ENCODE data around the gene GLI1.
A peak's percentile ranks its signal among the peaks of the same experiment; 100 is the strongest.
"Not testable (repeated sequence)": the region's sequence is repeated elsewhere in the genome, so short reads cannot be mapped to it uniquely, and the experiment has no call there.

Gene GLI1

GRCh38 chr12:57459750-57460467 is at the start of gene GLI1:
TSS of gene GLI1 (plus strand) at chr12:57459785. CDS start at chr12:57463692, 3,907 bp downstream.
- Histone ChIP-seq H3K9ac (ENCODE audit: low read length) (peak within 1 kb of the TSS; percentile 62), H3K9me3 (ENCODE audit: control insufficient read depth, insufficient read depth, low read depth, low read length) (no peaks in the 10 kb centered on the region), H3K4me3 (ENCODE audit: low read depth, low read length) (peak within 1 kb of the TSS; percentile 80), H3K27me3 (ENCODE audit: control insufficient read depth, insufficient read depth, low read length) (no peaks in the 10 kb centered on the region), H3K36me3 (ENCODE audit: control insufficient read depth, insufficient read depth, low read length) (0 out of 2 replicates have a peak, but pooled peaks cover 2% of the 10 kb centered on the region), H3K27ac (ENCODE audit: low read depth, low read length) (peak within 1 kb of the TSS; percentile 75), H3K4me1 (ENCODE audit: control insufficient read depth, insufficient read depth, low read length) (peaks cover 31% of the 10 kb centered on the region)

GRCh38 chr12:57410534-57410933 is 49.1 kb upstream of the GLI1 start:
- no peak overlapping the region for H3K4me3 ChIP-seq (ENCODE audit: low read depth, low read length)
- peaks cover 3% of the 10 kb centered on the region; the same call in 1 of the 2 replicates for H3K4me1 ChIP-seq (ENCODE audit: control insufficient read depth, insufficient read depth, low read length)
- no peaks in the 10 kb centered on the region for H3K9me3 ChIP-seq (ENCODE audit: control insufficient read depth, insufficient read depth, low read depth, low read length)
- no peaks in the 10 kb centered on the region for H3K27me3 ChIP-seq (ENCODE audit: control insufficient read depth, insufficient read depth, low read length)
- no peak overlapping the region for H3K9ac ChIP-seq (ENCODE audit: low read length)
- H3K36me3 ChIP-seq (ENCODE audit: control insufficient read depth, insufficient read depth, low read length): no peaks in the 10 kb centered on the region
- H3K27ac ChIP-seq (ENCODE audit: low read depth, low read length): no peak overlapping the region

GRCh38 chr12:57414160-57414559 is 45.4 kb upstream of the GLI1 start:
- H3K27ac ChIP-seq (ENCODE audit: low read depth, low read length); H3K4me1 ChIP-seq (ENCODE audit: control insufficient read depth, insufficient read depth, low read length); H3K9ac ChIP-seq (ENCODE audit: low read length): not testable (repeated sequence)

GRCh38 chr12:57415088-57415487 is 44.5 kb upstream of the GLI1 start:
- Histone ChIP-seq H3K36me3 (ENCODE audit: control insufficient read depth, insufficient read depth, low read length) (no peaks in the 10 kb centered on the region), H3K9me3 (ENCODE audit: control insufficient read depth, insufficient read depth, low read depth, low read length) (no peaks in the 10 kb centered on the region), H3K4me1 (ENCODE audit: control insufficient read depth, insufficient read depth, low read length) (peaks cover 8% of the 10 kb centered on the region), H3K4me3 (ENCODE audit: low read depth, low read length) (no peak overlapping the region), H3K9ac (ENCODE audit: low read length) (no peak overlapping the region), H3K27me3 (ENCODE audit: control insufficient read depth, insufficient read depth, low read length) (no peaks in the 10 kb centered on the region), H3K27ac (ENCODE audit: low read depth, low read length) (no peak overlapping the region)

More at GRCh38 chr12:57414160-57414559, 45.4 kb upstream of the GLI1 start:
- H3K4me3 ChIP-seq (ENCODE audit: low read depth, low read length); H3K9me3 ChIP-seq (ENCODE audit: control insufficient read depth, insufficient read depth, low read depth, low read length); H3K36me3 ChIP-seq (ENCODE audit: control insufficient read depth, insufficient read depth, low read length); H3K27me3 ChIP-seq (ENCODE audit: control insufficient read depth, insufficient read depth, low read length): not testable (repeated sequence)

GRCh38 chr12:57416039-57416996 is 43.3 kb upstream of the GLI1 start:
- no peak overlapping the region for H3K4me3 ChIP-seq (ENCODE audit: low read depth, low read length)
- no peaks in the 10 kb centered on the region for H3K9me3 ChIP-seq (ENCODE audit: control insufficient read depth, insufficient read depth, low read depth, low read length)
- no peaks in the 10 kb centered on the region for H3K27me3 ChIP-seq (ENCODE audit: control insufficient read depth, insufficient read depth, low read length)
- H3K4me1 ChIP-seq (ENCODE audit: control insufficient read depth, insufficient read depth, low read length): peaks cover 8% of the 10 kb centered on the region
- no peak overlapping the region for H3K27ac ChIP-seq (ENCODE audit: low read depth, low read length)
- H3K36me3 ChIP-seq (ENCODE audit: control insufficient read depth, insufficient read depth, low read length): no peaks in the 10 kb centered on the region
- H3K9ac ChIP-seq (ENCODE audit: low read length): no peak overlapping the region

GRCh38 chr12:57418255-57418654 is 41.3 kb upstream of the GLI1 start:
- H3K36me3 ChIP-seq (ENCODE audit: control insufficient read depth, insufficient read depth, low read length): no peaks in the 10 kb centered on the region
- H3K4me3 ChIP-seq (ENCODE audit: low read depth, low read length): no peak overlapping the region
- peaks cover 8% of the 10 kb centered on the region for H3K4me1 ChIP-seq (ENCODE audit: control insufficient read depth, insufficient read depth, low read length)
- H3K27me3 ChIP-seq (ENCODE audit: control insufficient read depth, insufficient read depth, low read length): no peaks in the 10 kb centered on the region
- H3K27ac ChIP-seq (ENCODE audit: low read depth, low read length): no peak overlapping the region
- no peaks in the 10 kb centered on the region for H3K9me3 ChIP-seq (ENCODE audit: control insufficient read depth, insufficient read depth, low read depth, low read length)
- no peak overlapping the region for H3K9ac ChIP-seq (ENCODE audit: low read length)

- no peak overlapping the region for H3K4me3 ChIP-seq (ENCODE audit: low read depth, low read length)
- H3K4me1 ChIP-seq (ENCODE audit: control insufficient read depth, insufficient read depth, low read length): peaks cover 8% of the 10 kb centered on the region
- H3K9ac ChIP-seq (ENCODE audit: low read length): no peak overlapping the region
- no peaks in the 10 kb centered on the region for H3K9me3 ChIP-seq (ENCODE audit: control insufficient read depth, insufficient read depth, low read depth, low read length)
- H3K36me3 ChIP-seq (ENCODE audit: control insufficient read depth, insufficient read depth, low read length): 0 out of 2 replicates have a peak, but pooled peaks cover 5% of the 10 kb centered on the region
- H3K27ac ChIP-seq (ENCODE audit: low read depth, low read length): no peak overlapping the region
- H3K27me3 ChIP-seq (ENCODE audit: control insufficient read depth, insufficient read depth, low read length): no peaks in the 10 kb centered on the region
Measured at GRCh38 chr12:57419495-57419894, 40.1 kb upstream of the GLI1 start.

GRCh38 chr12:57420482-57420881 is 39.1 kb upstream of the GLI1 start:
- peaks cover 5% of the 10 kb centered on the region; the same call in 1 of the 2 replicates for H3K4me1 ChIP-seq (ENCODE audit: control insufficient read depth, insufficient read depth, low read length)
- H3K9ac ChIP-seq (ENCODE audit: low read length): no peak overlapping the region
- no peak overlapping the region for H3K4me3 ChIP-seq (ENCODE audit: low read depth, low read length)
- no peak overlapping the region for H3K27ac ChIP-seq (ENCODE audit: low read depth, low read length)
- H3K36me3 ChIP-seq (ENCODE audit: control insufficient read depth, insufficient read depth, low read length): 0 out of 2 replicates have a peak, but pooled peaks cover 5% of the 10 kb centered on the region
- no peaks in the 10 kb centered on the region for H3K27me3 ChIP-seq (ENCODE audit: control insufficient read depth, insufficient read depth, low read length)
- no peaks in the 10 kb centered on the region for H3K9me3 ChIP-seq (ENCODE audit: control insufficient read depth, insufficient read depth, low read depth, low read length)

- H3K27ac ChIP-seq (ENCODE audit: low read depth, low read length); H3K4me1 ChIP-seq (ENCODE audit: control insufficient read depth, insufficient read depth, low read length); H3K4me3 ChIP-seq (ENCODE audit: low read depth, low read length); H3K9me3 ChIP-seq (ENCODE audit: control insufficient read depth, insufficient read depth, low read depth, low read length); H3K36me3 ChIP-seq (ENCODE audit: control insufficient read depth, insufficient read depth, low read length); H3K9ac ChIP-seq (ENCODE audit: low read length); H3K27me3 ChIP-seq (ENCODE audit: control insufficient read depth, insufficient read depth, low read length): not testable (repeated sequence)
Measured at GRCh38 chr12:57426948-57427347, 32.6 kb upstream of the GLI1 start.

GRCh38 chr12:57428965-57429364 is 30.6 kb upstream of the GLI1 start:
- Histone ChIP-seq H3K4me1 (ENCODE audit: control insufficient read depth, insufficient read depth, low read length) (peaks cover 9% of the 10 kb centered on the region; the same call in 1 of the 2 replicates), H3K27ac (ENCODE audit: low read depth, low read length) (no peak overlapping the region), H3K36me3 (ENCODE audit: control insufficient read depth, insufficient read depth, low read length) (0 out of 2 replicates have a peak, but pooled peaks cover 5% of the 10 kb centered on the region), H3K27me3 (ENCODE audit: control insufficient read depth, insufficient read depth, low read length) (no peaks in the 10 kb centered on the region), H3K9ac (ENCODE audit: low read length) (no peak overlapping the region), H3K9me3 (ENCODE audit: control insufficient read depth, insufficient read depth, low read depth, low read length) (no peaks in the 10 kb centered on the region), H3K4me3 (ENCODE audit: low read depth, low read length) (no peak overlapping the region)
